TTC549 (cell line): ENCODE data around the gene TANGO2.

ENCODE experiments used
- FAIRE-seq: peaks from 2 replicates; lab custom pipeline; 2012; peaks lifted over from hg19 to GRCh38; lab: Jason Lieb, UNC

Gene TANGO2

GRCh38 chr22:20026996-20027601, 6.2 kb downstream of the TANGO2 start:
- FAIRE-seq: no peak

GRCh38 chr22:20027966-20028854, 7.3 kb downstream of the TANGO2 start:
- FAIRE-seq: no peak

- no peak for FAIRE-seq
Observed at GRCh38 chr22:20028855-20029549, 8.1 kb downstream of the TANGO2 start.

- FAIRE-seq: no peak
Observed at GRCh38 chr22:20029550-20030225, 8.8 kb downstream of the TANGO2 start.

- no peak for FAIRE-seq
Observed at GRCh38 chr22:20031732-20032406, 11.0 kb downstream of the TANGO2 start.

GRCh38 chr22:20032407-20032991, 11.6 kb downstream of the TANGO2 start:
- FAIRE-seq: no peak

- no peak for FAIRE-seq
Observed at GRCh38 chr22:20033045-20033706, 12.3 kb downstream of the TANGO2 start.

GRCh38 chr22:20034143-20034542, 13.2 kb downstream of the TANGO2 start:
- FAIRE-seq: no peak

- FAIRE-seq: no peak
Observed at GRCh38 chr22:20035375-20036083, 14.6 kb downstream of the TANGO2 start.

- FAIRE-seq: no peak
Observed at GRCh38 chr22:20036084-20036482, 15.2 kb downstream of the TANGO2 start.

- no peak for FAIRE-seq
Observed at GRCh38 chr22:20036535-20037392, 15.9 kb downstream of the TANGO2 start.

- no peak for FAIRE-seq
Observed at GRCh38 chr22:20037419-20037818, 16.5 kb downstream of the TANGO2 start.

GRCh38 chr22:20038574-20038973, 17.7 kb downstream of the TANGO2 start:
- FAIRE-seq: no peak

GRCh38 chr22:20039683-20040325, 18.9 kb downstream of the TANGO2 start:
- FAIRE-seq: no peak

- FAIRE-seq: no peak
Observed at GRCh38 chr22:20040327-20041200, 19.7 kb downstream of the TANGO2 start.

GRCh38 chr22:20043057-20043996, 22.4 kb downstream of the TANGO2 start:
- FAIRE-seq: no peak

- no peak for FAIRE-seq
Observed at GRCh38 chr22:20043997-20044342, 23.1 kb downstream of the TANGO2 start.
